Gastroesophageal sphincter (tissue), 3 donors: ENCODE measurements around the gene ADAMTS9.

Experiments used
- CTCF ChIP-seq, 4 experiments: fragments of 200-600 bp in 2 of 4; fragments of 450-650 bp in 2 of 4; sonication (generic) in 1 of 4; IDR thresholded peaks; one replicate each; pipeline ENCODE4 v1.5.1; 2017 to 2019; ENCODE audit warnings: antibody characterized with exemption in 4 of 4, mild to moderate bottlenecking in 2 of 4, moderate library complexity in 2 of 4
- POLR2A ChIP-seq, 2 donors: fragments of 450-650 bp; IDR thresholded peaks; one replicate each; pipeline ENCODE4 v1.6.1; 2017; ENCODE audit warnings: antibody characterized with exemption in 2 of 2, mild to moderate bottlenecking in 2 of 2, moderate library complexity in 1 of 2

- TF ChIP-seq CTCF (IDR thresholded peaks at IDR 0.05) (no peak), POLR2A (IDR thresholded peaks at IDR 0.05) (no peak)
Observed at GRCh38 chr3:64627042-64627441, 60.8 kb downstream of the ADAMTS9 start.
